ENCODE data around the gene HGFAC.

Gene HGFAC

GRCh38 chr4:3416270-3416669 lies 25.5 kb upstream of the HGFAC start:
- TF ChIP-seq CTCF (IDR thresholded peaks at IDR 0.05; ENCODE audit: low read depth, low read length): no peak
- no peak for DNase-seq (ENCODE audit: low read depth, low spot score)
- H3K4me3 ChIP-seq (ENCODE audit: low read depth, low read length): no peak overlapping the region
- in situ Hi-C loops (cut with HindIII; ENCODE audit: low sequenced_read_pairs): no loop called here

- in situ Hi-C loops (cut with HindIII; ENCODE audit: low sequenced_read_pairs): no loop called here
- H3K4me3 ChIP-seq (ENCODE audit: low read depth, low read length): no peak overlapping the region
- no peak for TF ChIP-seq CTCF (IDR thresholded peaks at IDR 0.05; ENCODE audit: low read depth, low read length)
- no peak for DNase-seq (ENCODE audit: low read depth, low spot score)
Observed at GRCh38 chr4:3416821-3417221, 24.9 kb upstream of the HGFAC start.

- in situ Hi-C loops (cut with HindIII; ENCODE audit: low sequenced_read_pairs): no loop called here
Observed at GRCh38 chr4:3417448-3417847, 24.3 kb upstream of the HGFAC start.

GRCh38 chr4:3418029-3418762 lies 23.6 kb upstream of the HGFAC start:
- no peak for DNase-seq (ENCODE audit: low read depth, low spot score)
- TF ChIP-seq CTCF (IDR thresholded peaks at IDR 0.05; ENCODE audit: low read depth, low read length): peak; percentile 21
- in situ Hi-C loops (cut with HindIII; ENCODE audit: low sequenced_read_pairs): no loop called here
- no peak overlapping the region for H3K4me3 ChIP-seq (ENCODE audit: low read depth, low read length)

More at GRCh38 chr4:3417448-3417847, 24.3 kb upstream of the HGFAC start:
- TF ChIP-seq CTCF (IDR thresholded peaks at IDR 0.05; ENCODE audit: low read depth, low read length): no peak
- DNase-seq (ENCODE audit: low read depth, low spot score): no peak
- H3K4me3 ChIP-seq (ENCODE audit: low read depth, low read length): no peak overlapping the region

- H3K4me3 ChIP-seq (ENCODE audit: low read depth, low read length): no peak overlapping the region
- in situ Hi-C loops (cut with HindIII; ENCODE audit: low sequenced_read_pairs): no loop called here
- no peak for TF ChIP-seq CTCF (IDR thresholded peaks at IDR 0.05; ENCODE audit: low read depth, low read length)
- DNase-seq (ENCODE audit: low read depth, low spot score): no peak
Observed at GRCh38 chr4:3419836-3420605, 21.7 kb upstream of the HGFAC start.

GRCh38 chr4:3420606-3420955 lies 21.2 kb upstream of the HGFAC start:
- no peak overlapping the region for H3K4me3 ChIP-seq (ENCODE audit: low read depth, low read length)
- in situ Hi-C loops (cut with HindIII; ENCODE audit: low sequenced_read_pairs): no loop called here
- no peak for DNase-seq (ENCODE audit: low read depth, low spot score)
- TF ChIP-seq CTCF (IDR thresholded peaks at IDR 0.05; ENCODE audit: low read depth, low read length): no peak
